Gastrocnemius medialis (tissue), 4 donors: ENCODE data around the gene NPAS3.

Experiments used
- CTCF ChIP-seq, 5 experiments: fragments of 450-650 bp in 3 of 5; fragments of 200-600 bp in 2 of 5; sonication (generic) in 2 of 5; IDR thresholded peaks in 4 of 5; conservative IDR thresholded peaks in 1 of 5; 1 replicate in 4 of 5; 2 replicates in 1 of 5; pipeline ENCODE4 v1.5.1; 2016 to 2019; ENCODE audit warnings: antibody characterized with exemption in 5 of 5, mild to moderate bottlenecking in 3 of 5, moderate library complexity in 3 of 5
- POLR2A ChIP-seq, 2 donors: fragments of 450-650 bp; IDR thresholded peaks; one replicate each; pipeline ENCODE4 v1.6.1; 2017; ENCODE audit warnings: antibody characterized with exemption in 2 of 2, mild to moderate bottlenecking in 2 of 2, moderate library complexity in 2 of 2

GRCh38 chr14:33782923-33783322 is 844.2 kb downstream of the NPAS3 start:
- TF ChIP-seq CTCF (IDR thresholded peaks at IDR 0.05 in 4 of 5, conservative IDR thresholded peaks at IDR 0.05 in 1 of 5): no peak
- no peak for TF ChIP-seq POLR2A (IDR thresholded peaks at IDR 0.05)
